ENCODE measurements around the gene PITPNM3.

Gene PITPNM3

GRCh38 chr17:6523809-6524355 lies 32.5 kb downstream of the PITPNM3 start:
- Histone ChIP-seq H3K27ac (no peak overlapping the region), H3K36me3 (replicated peaks) (no peaks in the 10 kb centered on the region), H3K27me3 (replicated peaks) (no peaks in the 10 kb centered on the region), H3K4me3 (ENCODE audit: low read depth, low read length) (no peak overlapping the region)
- DNase-seq = no peak
- in situ Hi-C loops (cut with HindIII; ENCODE audit: low pct_ligation_motif_present, low sequenced_read_pairs) = no loop called here
- no peak for TF ChIP-seq CTCF (IDR thresholded peaks at IDR 0.05; ENCODE audit: low read depth, low read length, missing control alignments)

- in situ Hi-C loops (cut with HindIII; ENCODE audit: low pct_ligation_motif_present, low sequenced_read_pairs) = no loop called here
- Histone ChIP-seq H3K27me3 (replicated peaks) (no peaks in the 10 kb centered on the region), H3K4me3 (ENCODE audit: low read depth, low read length) (no peak overlapping the region), H3K27ac (no peak overlapping the region), H3K36me3 (replicated peaks) (no peaks in the 10 kb centered on the region)
- DNase-seq = no peak
- no peak for TF ChIP-seq CTCF (IDR thresholded peaks at IDR 0.05; ENCODE audit: low read depth, low read length, missing control alignments)
Measured at GRCh38 chr17:6523330-6523729, 33.0 kb downstream of the PITPNM3 start.

GRCh38 chr17:6521586-6521985 lies 34.8 kb downstream of the PITPNM3 start:
- in situ Hi-C loops (cut with HindIII; ENCODE audit: low pct_ligation_motif_present, low sequenced_read_pairs) = no loop called here
- no peaks in the 10 kb centered on the region for H3K27me3 ChIP-seq (replicated peaks)
- no peak for TF ChIP-seq CTCF (IDR thresholded peaks at IDR 0.05; ENCODE audit: low read depth, low read length, missing control alignments)
- H3K4me3 ChIP-seq (ENCODE audit: low read depth, low read length) = no peak overlapping the region
- no peak overlapping the region for H3K27ac ChIP-seq
- H3K36me3 ChIP-seq (replicated peaks) = no peaks in the 10 kb centered on the region
- DNase-seq = no peak

GRCh38 chr17:6517062-6517461 lies 39.3 kb downstream of the PITPNM3 start:
- H3K36me3 ChIP-seq (replicated peaks) = no peaks in the 10 kb centered on the region
- no peak for TF ChIP-seq CTCF (IDR thresholded peaks at IDR 0.05; ENCODE audit: low read depth, low read length, missing control alignments)
- in situ Hi-C loops (cut with HindIII; ENCODE audit: low pct_ligation_motif_present, low sequenced_read_pairs) = no loop called here
- no peak overlapping the region for H3K27ac ChIP-seq
- no peaks in the 10 kb centered on the region for H3K27me3 ChIP-seq (replicated peaks)
- H3K4me3 ChIP-seq (ENCODE audit: low read depth, low read length) = no peak overlapping the region
- DNase-seq = no peak

DNA sequence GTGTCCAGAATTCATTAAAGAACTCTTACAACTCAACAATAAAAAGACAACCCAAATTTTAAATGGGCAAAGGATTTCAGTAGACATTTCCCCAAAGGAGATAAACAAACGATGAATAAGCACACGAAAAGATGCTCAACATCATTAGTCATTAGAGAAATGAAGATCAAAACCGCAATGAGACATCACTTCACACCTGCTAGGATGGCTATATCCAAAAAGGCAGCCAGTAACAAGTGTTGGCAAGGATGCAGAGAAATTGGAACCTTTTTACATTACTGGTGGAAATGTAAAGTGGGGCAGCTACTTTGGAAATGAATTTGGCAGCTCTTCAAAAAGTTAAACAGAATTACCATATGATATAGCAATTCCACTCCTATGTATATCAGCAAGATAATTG lies 42.0 kb downstream of the PITPNM3 start:
- no peaks in the 10 kb centered on the region for H3K27me3 ChIP-seq (replicated peaks)
- in situ Hi-C loops (cut with HindIII; ENCODE audit: low pct_ligation_motif_present, low sequenced_read_pairs) = no loop called here

More for the DNA sequence above, 42.0 kb downstream of the PITPNM3 start:
- H3K27ac ChIP-seq = no peak overlapping the region
- no peak for TF ChIP-seq CTCF (IDR thresholded peaks at IDR 0.05; ENCODE audit: low read depth, low read length, missing control alignments)
- DNase-seq = no peak
- H3K36me3 ChIP-seq (replicated peaks) = no peaks in the 10 kb centered on the region
- no peak overlapping the region for H3K4me3 ChIP-seq (ENCODE audit: low read depth, low read length)
